Common myeloid progenitor, CD34-positive (primary cell): ENCODE measurements around the gene PCED1B.

Source experiments
- CTCF ChIA-PET: fragments of 350-600 bp; sonication (Branson Sonifier 250); formaldehyde crosslinking; loops from one replicate; lab custom pipeline; 2021; ENCODE audit warnings: antibody characterized with exemption; lab: Charles Lee
- POLR2A ChIA-PET: fragments of 350-600 bp; sonication (Branson Sonifier 250); formaldehyde crosslinking; loops from one replicate; lab custom pipeline; 2021; ENCODE audit warnings: antibody characterized with exemption; lab: Charles Lee
- DNase-seq, 3 donors: peaks; one replicate each; pipeline versions ENCODE4 v3.0.0 to v3.0.0-alpha.2; 2013
- H3K27ac ChIP-seq, 2 experiments: 1 replicate in 1 of 2; 2 replicates in 1 of 2; pipeline ENCODE4 v1.7.0; 2013; ENCODE audit warnings: inconsistent platforms in 2 of 2, low read length in 2 of 2, mild to moderate bottlenecking in 2 of 2, low read depth in 1 of 2, moderate library complexity in 1 of 2; ENCODE audit not compliant: severe bottlenecking in 2 of 2, insufficient read depth in 1 of 2, poor library complexity in 1 of 2
- H3K27me3 ChIP-seq, 5 experiments: replicated peaks in 2 of 5; 1 replicate in 3 of 5; 2 replicates in 2 of 5; pipeline versions ENCODE4 v1.6.1 to v1.7.0; 2013; ENCODE audit warnings: low read length in 4 of 5, mild to moderate bottlenecking in 2 of 5, moderate library complexity in 2 of 5, inconsistent platforms in 1 of 5; ENCODE audit not compliant: insufficient read depth in 5 of 5, control insufficient read depth in 4 of 5
- H3K36me3 ChIP-seq, 4 experiments: 1 replicate in 2 of 4; 2 replicates in 2 of 4; pipeline versions ENCODE4 v1.6.1 to v1.7.0; 2013; ENCODE audit warnings: low read length in 3 of 4, control low read depth in 1 of 4, mild to moderate bottlenecking in 1 of 4; ENCODE audit not compliant: control insufficient read depth in 4 of 4, insufficient read depth in 4 of 4
- H3K4me1 ChIP-seq, 4 experiments: 1 replicate in 3 of 4; 2 replicates in 1 of 4; pipeline versions ENCODE4 v1.6.1 to v1.7.1; 2013; ENCODE audit warnings: low read length in 3 of 4, mild to moderate bottlenecking in 3 of 4, control low read depth in 1 of 4, inconsistent platforms in 1 of 4, moderate library complexity in 1 of 4; ENCODE audit not compliant: control insufficient read depth in 4 of 4, insufficient read depth in 4 of 4; ENCODE audit errors: control extremely low read depth in 1 of 4
- H3K4me3 ChIP-seq, 7 experiments: 1 replicate in 4 of 7; 2 replicates in 3 of 7; pipeline versions ENCODE4 v1.5.1 to v1.7.0; 2013; ENCODE audit warnings: mild to moderate bottlenecking in 7 of 7, low read length in 6 of 7, moderate library complexity in 6 of 7, inconsistent platforms in 2 of 7, low read depth in 2 of 7, control low read depth in 1 of 7; ENCODE audit not compliant: insufficient read depth in 4 of 7, control insufficient read depth in 1 of 7; ENCODE audit errors: extremely low read depth in 1 of 7
- H3K9me3 ChIP-seq, 5 experiments: 1 replicate in 4 of 5; 2 replicates in 1 of 5; pipeline versions ENCODE4 v1.6.1 to v1.7.1; 2013; ENCODE audit warnings: low read length in 4 of 5, mild to moderate bottlenecking in 2 of 5, inconsistent platforms in 1 of 5, low read depth in 1 of 5, moderate library complexity in 1 of 5; ENCODE audit not compliant: control insufficient read depth in 4 of 5, insufficient read depth in 2 of 5; ENCODE audit errors: control extremely low read depth in 1 of 5
- WGBS: methylation state at CpG from one replicate; pipeline ENCODE4 v1.1.5; 2013; ENCODE audit not compliant: insufficient coverage; 5-methylcytosine and 5-hydroxymethylcytosine counted together

Gene PCED1B

GRCh38 chr12:47073951-47074350, 5.5 kb upstream of the PCED1B start:
- Histone ChIP-seq H3K27ac (no peak overlapping the region), H3K36me3 (no peaks in the 10 kb centered on the region), H3K9me3 (no peaks in the 10 kb centered on the region), H3K27me3 (peaks cover 0 to 9% (median 2%) of the 10 kb centered on the region in 5 experiments), H3K4me1 (peaks cover 3 to 8% (median 5%) of the 10 kb centered on the region in 4 experiments), H3K4me3 (no peak overlapping the region)
- no peak for DNase-seq
- CTCF ChIA-PET = interaction anchor here (1.0 to 1.4 kb wide), 2 partner anchors 233 to 323 kb away, joined by 3 to 4 read pairs; no protein-coding TSS in a partner anchor
- POLR2A ChIA-PET = no interaction called here
- WGBS = 100% methylated on average over 1 of the region's 3 CpGs

DNA sequence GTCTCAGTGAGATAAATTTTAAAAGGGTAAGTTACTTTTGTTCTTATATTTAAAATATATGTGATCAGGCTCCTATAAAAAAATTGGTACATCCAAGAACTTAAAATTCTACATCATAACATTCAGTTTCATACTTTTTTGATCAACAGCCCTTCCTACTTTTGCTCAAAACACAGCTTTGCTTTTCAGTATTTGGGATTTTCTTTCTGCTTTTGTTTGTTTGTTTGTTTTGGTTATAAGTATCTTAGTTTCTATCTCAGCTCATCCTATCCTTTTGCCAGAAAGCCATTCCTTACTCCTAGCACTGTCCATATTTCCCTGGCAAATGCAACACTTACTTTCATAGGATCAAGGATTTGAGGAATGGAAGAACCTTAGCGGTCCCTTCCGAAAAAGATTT, 4.7 kb upstream of the PCED1B start:
- ChIA-PET CTCF (no interaction called here), POLR2A (no interaction called here)
- Histone ChIP-seq H3K36me3 (no peaks in the 10 kb centered on the region), H3K4me3 (no peak overlapping the region), H3K4me1 (peaks cover 3 to 13% (median 8%) of the 10 kb centered on the region in 4 experiments), H3K27ac (no peak overlapping the region), H3K27me3 (peaks cover 0 to 9% (median 2%) of the 10 kb centered on the region in 5 experiments), H3K9me3 (no peaks in the 10 kb centered on the region)
- 100% methylated on average over 1 of the region's 2 CpGs for WGBS
- no peak for DNase-seq

DNA sequence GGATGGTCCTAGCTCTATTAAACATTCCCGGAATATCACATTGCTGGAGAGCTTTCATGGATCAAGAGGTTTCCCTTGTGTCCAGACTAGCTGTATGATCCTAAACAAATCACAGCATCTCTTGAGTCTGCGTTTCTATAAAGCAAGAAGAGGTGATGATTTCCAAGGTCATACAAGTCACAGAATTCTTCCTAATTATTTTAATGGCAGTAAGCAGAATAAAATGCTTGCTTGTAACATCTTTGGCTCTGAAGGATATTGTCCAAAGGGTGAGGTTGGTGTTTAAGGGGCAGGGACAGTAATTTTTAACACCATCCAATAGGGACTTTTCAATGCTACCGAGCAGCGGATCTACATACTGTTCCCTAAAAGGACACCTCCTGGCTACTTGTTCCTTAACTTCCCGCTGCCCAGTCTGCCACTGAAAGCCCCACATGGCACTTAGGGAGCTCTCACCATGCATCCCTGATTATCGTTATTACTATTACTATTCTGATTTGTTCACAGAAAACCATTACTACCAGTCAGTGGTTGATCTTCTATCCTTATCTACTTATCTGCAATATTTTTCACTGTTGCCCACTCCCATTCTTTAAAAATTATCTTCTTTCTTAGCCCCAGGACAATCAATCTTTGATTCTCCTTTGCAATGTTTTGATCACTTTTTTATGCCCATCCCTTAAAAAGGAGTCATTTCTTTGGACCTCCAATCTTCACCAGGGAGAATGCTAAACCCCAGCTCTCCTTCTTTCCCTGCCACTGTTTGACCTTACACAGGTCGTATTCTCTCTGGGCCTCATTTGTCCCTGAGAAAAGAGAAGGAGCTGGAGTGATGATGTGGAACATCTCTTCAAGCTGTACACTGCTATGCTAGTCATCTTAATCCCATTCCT, 4.0 kb upstream of the PCED1B start:
- H3K9me3 ChIP-seq = no peaks in the 10 kb centered on the region
- no peak for DNase-seq
- 96% methylated on average over 5 of the region's 7 CpGs for WGBS
- peaks cover 0 to 9% (median 2%) of the 10 kb centered on the region in 5 experiments for H3K27me3 ChIP-seq
- H3K4me3 ChIP-seq = no peak overlapping the region
- no peak overlapping the region for H3K27ac ChIP-seq
- POLR2A ChIA-PET = no interaction called here
- H3K4me1 ChIP-seq = peaks cover 4 to 19% (median 14%) of the 10 kb centered on the region in 4 experiments
- CTCF ChIA-PET = no interaction called here
- H3K36me3 ChIP-seq = no peaks in the 10 kb centered on the region

DNA sequence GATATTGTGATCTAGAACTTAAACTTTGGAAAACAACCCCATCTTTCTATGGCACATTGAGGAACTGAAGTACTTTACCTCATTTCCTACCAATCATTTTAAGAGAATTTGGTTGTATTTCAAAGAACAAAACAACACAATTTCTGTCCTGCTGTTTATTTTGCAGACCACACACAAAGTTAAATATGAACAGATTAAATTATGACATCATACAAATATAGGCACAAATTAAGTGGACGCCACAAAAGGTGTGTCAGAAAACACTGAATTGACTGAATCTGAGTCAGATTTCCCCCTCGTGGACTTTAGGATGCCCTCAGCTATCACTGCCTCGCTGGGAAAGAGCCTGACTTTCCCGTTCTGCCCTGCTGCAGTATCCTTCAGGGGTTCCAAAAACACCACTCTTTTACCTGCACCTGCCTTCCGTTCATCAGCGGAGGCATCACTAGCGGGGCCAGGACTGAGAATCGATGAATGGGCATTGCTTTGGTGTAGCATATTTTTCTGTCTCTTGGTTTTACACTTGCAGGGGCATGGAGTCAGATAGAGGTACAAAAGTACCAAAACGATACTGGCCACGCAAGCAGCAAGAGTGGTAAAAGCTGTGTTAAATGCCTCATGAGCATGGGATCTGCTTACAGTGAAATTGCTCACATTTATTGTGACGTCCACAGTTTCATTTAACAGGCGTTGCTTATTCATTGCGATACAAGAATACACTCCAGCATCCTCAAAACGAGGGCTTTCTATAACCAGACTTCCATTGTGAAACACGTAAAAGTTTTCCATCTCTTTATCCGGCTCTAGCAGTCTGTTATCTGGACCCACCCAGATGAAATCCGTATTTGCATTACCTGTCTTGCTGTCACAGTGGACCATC, 2.0 kb upstream of the PCED1B start:
- Histone ChIP-seq H3K4me3 (no peak overlapping the region), H3K36me3 (no peaks in the 10 kb centered on the region), H3K27ac (no peak overlapping the region), H3K4me1 (peaks cover 13 to 30% (median 24%) of the 10 kb centered on the region in 4 experiments), H3K9me3 (no peaks in the 10 kb centered on the region), H3K27me3 (peaks cover 0 to 9% (median 2%) of the 10 kb centered on the region in 5 experiments)
- no peak for DNase-seq
- 95% methylated on average over 17 of the region's 17 CpGs for WGBS
- ChIA-PET CTCF (interaction anchor here (1.5 to 3.8 kb wide), 2 partner anchors 8 to 207 kb away, joined by 3 to 23 read pairs; no protein-coding TSS in a partner anchor), POLR2A (no interaction called here)

DNA sequence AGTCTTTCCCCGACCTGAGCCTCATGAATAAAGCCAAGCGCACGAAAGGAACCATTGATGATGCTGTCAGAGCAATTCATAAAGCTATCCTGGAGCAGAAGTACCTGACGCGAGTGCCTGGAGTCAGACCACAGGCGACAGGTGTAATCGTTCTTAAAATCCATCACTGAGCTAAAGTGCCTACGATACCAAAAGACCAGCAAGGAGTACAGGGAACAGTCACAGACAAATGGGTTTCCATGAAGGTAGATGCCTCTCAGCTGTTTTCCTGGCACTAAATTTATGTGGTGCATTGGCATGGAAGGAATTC, 1.4 kb upstream of the PCED1B start:
- ChIA-PET POLR2A (no interaction called here), CTCF (interaction anchor here (1.5 to 3.8 kb wide), 2 partner anchors 9 to 207 kb away, joined by 3 to 23 read pairs; no protein-coding TSS in a partner anchor)
- 98% methylated on average over 8 of the region's 8 CpGs for WGBS
- Histone ChIP-seq H3K4me1 (peaks cover 13 to 30% (median 24%) of the 10 kb centered on the region in 4 experiments), H3K27me3 (peaks cover 0 to 9% (median 2%) of the 10 kb centered on the region in 5 experiments), H3K36me3 (no peaks in the 10 kb centered on the region), H3K27ac (no peak overlapping the region), H3K4me3 (peak overlapping the region in 1 of 7 experiments; percentile 10), H3K9me3 (no peaks in the 10 kb centered on the region)
- no peak for DNase-seq

DNA sequence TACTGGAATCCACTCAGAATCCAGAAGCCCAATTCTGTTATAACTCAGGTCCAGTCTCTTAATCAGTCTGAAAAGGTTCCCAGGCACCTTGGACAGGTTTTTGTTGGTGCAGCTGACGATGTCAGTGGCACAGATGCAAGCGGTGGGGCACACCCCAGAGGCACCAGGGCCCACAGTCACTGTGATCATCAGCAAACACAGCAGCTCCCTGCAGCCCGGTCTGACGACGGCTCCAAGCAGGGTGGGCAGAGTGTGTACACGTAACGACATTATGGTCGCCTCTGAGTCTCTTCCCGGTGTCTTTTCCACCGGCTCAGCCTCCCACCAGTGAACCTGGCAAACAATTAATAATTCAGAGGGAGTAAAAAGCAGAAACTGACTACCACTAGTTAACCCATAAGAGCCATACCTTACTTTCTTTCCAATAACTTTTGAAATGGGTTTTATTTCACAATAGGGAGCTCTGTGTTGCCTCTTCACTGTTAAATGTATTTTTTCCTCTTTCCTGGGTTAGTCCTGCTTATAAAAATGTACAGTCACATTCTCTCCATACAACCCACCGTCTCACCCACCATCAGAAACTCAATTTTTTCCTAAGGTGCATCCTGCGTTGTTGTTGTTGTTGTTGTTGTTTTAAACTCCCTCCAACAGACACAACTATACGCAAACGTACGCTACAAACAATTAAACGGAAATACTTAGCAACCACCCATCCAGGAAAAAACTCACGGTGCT, 521 bp upstream of the PCED1B start:
- peak in 2 of 3 donors; percentile 37 to 60 for DNase-seq
- no peaks in the 10 kb centered on the region for H3K9me3 ChIP-seq
- no peak overlapping the region for H3K27ac ChIP-seq
- ChIA-PET POLR2A (no interaction called here), CTCF (interaction anchor here (1.5 to 3.8 kb wide), 5 partner anchors 9 to 319 kb away, joined by 3 to 23 read pairs (median 7); no protein-coding TSS in a partner anchor)
- peaks cover 0 to 9% (median 2%) of the 10 kb centered on the region in 5 experiments for H3K27me3 ChIP-seq
- WGBS = 9% methylated on average over 7 of the region's 17 CpGs
- peaks cover 13 to 32% (median 26%) of the 10 kb centered on the region in 4 experiments for H3K4me1 ChIP-seq
- no peaks in the 10 kb centered on the region for H3K36me3 ChIP-seq
- H3K4me3 ChIP-seq = peak overlapping the region; percentile 37 to 88 (median 76)
